Stimulated activated CD4-positive, alpha-beta T cell treated with anti-CD3 and anti-CD28 coated beads, TNF-alpha, amount 100 ng/mL, for 1 hour (primary cell): Measurements from ENCODE around the gene AGPAT3.
A peak's percentile ranks its signal among the peaks of the same experiment; 100 is the strongest.

ENCODE experiments used
- DNase-seq, 3 donors: peaks; one replicate each; pipeline ENCODE4 v3.0.0-alpha.2; 2020; ENCODE audit warnings: low read depth in 3 of 3, low spot score in 1 of 3

AGPAT3 gene

GRCh38 chr21:44012474-44013379 is 147.7 kb downstream of the AGPAT3 start:
- peak; percentile 45 to 71 (median 65) for DNase-seq

- peak in 1 of 3 donors; percentile 12 for DNase-seq
Observed at GRCh38 chr21:44013380-44014088, 148.5 kb downstream of the AGPAT3 start.

- DNase-seq: no peak
Observed at GRCh38 chr21:44017601-44018000, 152.6 kb downstream of the AGPAT3 start.

- no peak for DNase-seq
Observed at GRCh38 chr21:44018127-44018526, 153.1 kb downstream of the AGPAT3 start.

GRCh38 chr21:44018813-44019567 is 154.0 kb downstream of the AGPAT3 start:
- no peak for DNase-seq

- no peak for DNase-seq
Observed at GRCh38 chr21:44019568-44019958, 154.5 kb downstream of the AGPAT3 start.

GRCh38 chr21:44020551-44020950 is 155.5 kb downstream of the AGPAT3 start:
- no peak for DNase-seq

GRCh38 chr21:44021064-44021463 is 156.0 kb downstream of the AGPAT3 start:
- DNase-seq: no peak

- no peak for DNase-seq
Observed at GRCh38 chr21:44024257-44024656, 159.2 kb downstream of the AGPAT3 start.

- DNase-seq: no peak
Observed at GRCh38 chr21:44024887-44025353, 159.9 kb downstream of the AGPAT3 start.

GRCh38 chr21:44027607-44028286 is 162.7 kb downstream of the AGPAT3 start:
- DNase-seq: no peak

- DNase-seq: no peak
Observed at GRCh38 chr21:44028287-44028659, 163.2 kb downstream of the AGPAT3 start.

- DNase-seq: no peak
Observed at GRCh38 chr21:44029460-44030087, 164.6 kb downstream of the AGPAT3 start.

- no peak for DNase-seq
Observed at GRCh38 chr21:44035244-44035643, 170.2 kb downstream of the AGPAT3 start.
